SU-DHL-6 (cell line): ENCODE results near the gene MEF2D.

Experiments
- H2AFZ ChIP-seq: fragments of 200-600 bp; sonication (generic); 2 replicates; pipeline ENCODE4 v1.6.1; 2014; ENCODE audit warnings: low read depth, mild to moderate bottlenecking, moderate library complexity, mixed read lengths, antibody characterized with exemption, low read length; ENCODE audit not compliant: severe bottlenecking
- H3F3A ChIP-seq: fragments of 200-600 bp; shearing (Covaris generic); 2 replicates; pipeline ENCODE4 v1.6.0; 2016; ENCODE audit warnings: antibody characterized with exemption, mild to moderate bottlenecking; ENCODE audit not compliant: insufficient read depth
- H3K27ac ChIP-seq: fragments of 200-600 bp; sonication (generic); 2 replicates; pipeline ENCODE4 v1.5.1; 2016; ENCODE audit warnings: low read depth, mild to moderate bottlenecking, low read length, moderate library complexity, mixed read lengths
- H3K27me3 ChIP-seq: fragments of 200-600 bp; sonication (generic), shearing (Covaris generic); 2 replicates; pipeline ENCODE4 v1.6.0; 2014; ENCODE audit warnings: mild to moderate bottlenecking, low read length
- H3K36me3 ChIP-seq: fragments of 200-600 bp; sonication (generic); 2 replicates; pipeline ENCODE4 v1.6.1; 2014; ENCODE audit warnings: mild to moderate bottlenecking, low read length, mixed read lengths
- H3K4me2 ChIP-seq: fragments of 300-600, 200-600 bp; shearing (Covaris generic), sonication (generic); 2 replicates; pipeline ENCODE4 v1.6.0; 2014; ENCODE audit warnings: low read length, low read depth, mild to moderate bottlenecking; ENCODE audit not compliant: poor library complexity, severe bottlenecking
- H3K4me3 ChIP-seq: fragments of 200-600 bp; sonication (generic); 2 replicates; pipeline ENCODE4 v1.5.1; 2014; ENCODE audit warnings: antibody characterized with exemption, low read length, mild to moderate bottlenecking, mixed read lengths; ENCODE audit not compliant: insufficient read depth, poor library complexity, severe bottlenecking
- H3K79me2 ChIP-seq: fragments of 200-600 bp; sonication (generic); 2 replicates; pipeline ENCODE4 v1.6.1; 2014; ENCODE audit warnings: mild to moderate bottlenecking, low read length, moderate library complexity; ENCODE audit not compliant: insufficient read depth
- H3K9ac ChIP-seq: fragments of 200-600 bp; sonication (generic); 2 replicates; pipeline ENCODE4 v1.7.0; 2014; ENCODE audit warnings: mild to moderate bottlenecking, low read length
- H3K9me2 ChIP-seq: fragments of 200-600 bp; sonication (generic); replicated peaks from 2 replicates; pipeline ENCODE4 v1.6.1; 2014; ENCODE audit warnings: low read length; ENCODE audit not compliant: insufficient read depth
- H3K9me3 ChIP-seq: fragments of 200-600 bp; sonication (generic); 2 replicates; pipeline ENCODE4 v1.6.1; 2014; ENCODE audit warnings: low read length, mixed read lengths; ENCODE audit not compliant: insufficient read depth
- H4K20me1 ChIP-seq: fragments of 200-600 bp; sonication (generic); 2 replicates; pipeline ENCODE4 v1.6.1; 2014; ENCODE audit warnings: low read depth, mild to moderate bottlenecking, antibody characterized with exemption, low read length, moderate library complexity, mixed read lengths
- CTCF ChIP-seq: fragments of 200-600 bp; sonication (generic); IDR thresholded peaks from one replicate; pipeline ENCODE4 v1.5.1; 2017; ENCODE audit warnings: antibody characterized with exemption, mild to moderate bottlenecking, low read length, moderate library complexity; ENCODE audit not compliant: insufficient read depth, poor library complexity, severe bottlenecking
- EZH2phosphoT487 ChIP-seq: fragments of 200-600 bp; sonication (generic), shearing (Covaris generic); conservative IDR thresholded peaks from 2 replicates; pipeline ENCODE4 v1.6.1; 2018; ENCODE audit warnings: mild to moderate bottlenecking, antibody characterized with exemption, low read length, moderate library complexity, mixed read lengths

MEF2D gene

DNA sequence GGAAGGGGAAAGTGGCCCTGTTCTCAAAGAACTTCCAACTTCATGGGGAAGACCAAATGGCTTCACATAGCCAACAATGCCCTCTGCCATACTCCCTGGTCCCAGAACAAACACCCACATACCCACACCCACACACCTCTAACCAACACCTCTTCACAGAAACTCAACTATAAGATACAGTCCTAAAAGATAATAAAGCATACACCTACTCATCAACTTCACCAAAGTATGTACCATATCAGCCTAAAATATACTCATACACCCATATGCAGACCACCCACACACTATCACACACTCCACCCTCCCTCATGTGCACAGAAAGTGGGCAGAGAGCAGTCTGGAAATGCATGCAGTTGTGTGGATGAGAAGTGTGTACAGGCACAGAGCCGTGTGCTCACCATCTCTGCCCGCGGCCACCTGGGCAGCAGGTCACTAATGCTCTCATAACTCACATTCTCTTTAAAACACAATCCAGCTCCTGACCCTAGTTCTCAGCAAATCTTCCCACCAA, 44.1 kb upstream of the MEF2D start:
- Histone ChIP-seq H3K9me3 (no peaks in the 10 kb centered on the region), H3K4me3 (no peak overlapping the region), H3K79me2 (no peaks in the 10 kb centered on the region), H3K27ac (no peak overlapping the region), H3K9ac (no peak overlapping the region), H3K9me2 (no peaks in the 10 kb centered on the region), H3F3A (no peaks in the 10 kb centered on the region), H4K20me1 (no peaks in the 10 kb centered on the region), H3K36me3 (no peaks in the 10 kb centered on the region), H2AFZ (no peak overlapping the region), H3K4me2 (no peak overlapping the region), H3K27me3 (no peaks in the 10 kb centered on the region)
- TF ChIP-seq CTCF, result no peak
- TF ChIP-seq EZH2phosphoT487, result no peak

DNA sequence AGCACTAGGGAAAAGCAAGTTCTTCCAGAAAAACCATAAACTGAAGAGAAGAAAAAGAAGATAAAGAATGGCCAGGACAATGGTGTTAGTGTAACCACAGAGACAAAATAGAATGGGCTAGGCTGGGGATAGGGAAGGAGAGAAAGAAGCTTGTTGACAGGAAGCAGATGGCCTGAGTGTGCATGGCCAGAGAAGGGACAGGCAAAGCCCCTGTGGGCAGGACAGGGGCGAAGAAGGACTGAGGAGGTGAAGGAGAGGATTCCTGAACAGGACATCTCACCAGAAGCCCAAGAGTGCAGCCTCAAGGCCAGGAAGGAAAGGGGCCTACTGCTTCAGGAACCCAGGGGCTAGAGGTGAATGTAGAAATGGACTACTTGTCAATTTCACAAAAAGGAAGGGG, 42.5 kb upstream of the MEF2D start:
- Histone ChIP-seq H3K27ac (no peak overlapping the region), H3K79me2 (no peaks in the 10 kb centered on the region), H3K27me3 (no peaks in the 10 kb centered on the region), H2AFZ (no peak overlapping the region), H3K4me2 (no peak overlapping the region), H3K9ac (no peak overlapping the region), H3K9me2 (no peaks in the 10 kb centered on the region), H3K9me3 (no peaks in the 10 kb centered on the region), H3K36me3 (no peaks in the 10 kb centered on the region), H3K4me3 (no peak overlapping the region), H4K20me1 (no peaks in the 10 kb centered on the region), H3F3A (no peaks in the 10 kb centered on the region)
- no peak for TF ChIP-seq CTCF
- TF ChIP-seq EZH2phosphoT487, result no peak

- TF ChIP-seq CTCF, result no peak
- no peak for TF ChIP-seq EZH2phosphoT487
- Histone ChIP-seq H3K79me2 (no peaks in the 10 kb centered on the region), H3K4me2 (no peak overlapping the region)
These were observed 40.4 kb upstream of the MEF2D start for GRCh38 chr1:156540955-156541354.

More at GRCh38 chr1:156540955-156541354, 40.4 kb upstream of the MEF2D start:
- no peaks in the 10 kb centered on the region for H3F3A ChIP-seq
- no peak overlapping the region for H2AFZ ChIP-seq
- no peaks in the 10 kb centered on the region for H3K9me3 ChIP-seq
- H3K9me2 ChIP-seq, result no peaks in the 10 kb centered on the region
- H4K20me1 ChIP-seq, result no peaks in the 10 kb centered on the region
- no peaks in the 10 kb centered on the region for H3K27me3 ChIP-seq
- H3K36me3 ChIP-seq, result no peaks in the 10 kb centered on the region
- H3K27ac ChIP-seq, result no peak overlapping the region
- no peak overlapping the region for H3K9ac ChIP-seq
- no peak overlapping the region for H3K4me3 ChIP-seq
